GM12865 (cell line): ENCODE data around the gene PGBD1.

ENCODE experiments used
- DNase-seq: peaks from one replicate; pipeline ENCODE4 v3.0.0; 2010; ENCODE audit warnings: low read depth
- H3K4me3 ChIP-seq: 2 replicates; pipeline ENCODE4 v1.5.1; 2011; ENCODE audit warnings: mild to moderate bottlenecking, low read depth, low read length, control low read depth
- CTCF ChIP-seq: IDR thresholded peaks from 2 replicates; pipeline ENCODE4 v1.5.1; 2011; ENCODE audit warnings: low read length, control low read depth, low read depth, inconsistent platforms; ENCODE audit not compliant: insufficient read depth; ENCODE audit errors: missing control alignments

Gene PGBD1

GRCh38 chr6:28248916-28249315, 32.5 kb upstream of the PGBD1 start:
- no peak overlapping the region for H3K4me3 ChIP-seq
- DNase-seq = no peak
- no peak for TF ChIP-seq CTCF

GRCh38 chr6:28250747-28251146, 30.6 kb upstream of the PGBD1 start:
- H3K4me3 ChIP-seq = peak overlapping the region; percentile 89
- no peak for DNase-seq
- no peak for TF ChIP-seq CTCF

- no peak for TF ChIP-seq CTCF
- H3K4me3 ChIP-seq = peak overlapping the region; percentile 89
- DNase-seq = peak; percentile 58
These were observed 29.7 kb upstream of the PGBD1 start for GRCh38 chr6:28251661-28252008.

GRCh38 chr6:28252009-28252975, 29.1 kb upstream of the PGBD1 start, which contains the start of gene ZKSCAN4:
Gene ZKSCAN4, minus strand, starts transcription at chr6:28252269. Its CDS starts 289 bp downstream, at chr6:28251980.
- peak; percentile 93 for DNase-seq

GRCh38 chr6:28254121-28254519, 27.3 kb upstream of the PGBD1 start:
- no peak for DNase-seq
- no peak overlapping the region for H3K4me3 ChIP-seq
- TF ChIP-seq CTCF = no peak

More at GRCh38 chr6:28252009-28252975, 29.1 kb upstream of the PGBD1 start, which contains the start of gene ZKSCAN4:
- no peak for TF ChIP-seq CTCF
- H3K4me3 ChIP-seq = peak within 1 kb of the TSS; percentile 89

GRCh38 chr6:28257042-28257441, 24.3 kb upstream of the PGBD1 start:
- no peak for DNase-seq
- no peak for TF ChIP-seq CTCF
- H3K4me3 ChIP-seq = no peak overlapping the region
